Lower leg skin (tissue), 3 donors: ENCODE measurements around the gene IMMP2L.

Source experiments
- CTCF ChIP-seq, 3 donors: fragments of 450-650 bp; IDR thresholded peaks; one replicate each; pipeline ENCODE4 v1.5.1; 2016; ENCODE audit warnings: antibody characterized with exemption in 3 of 3, mild to moderate bottlenecking in 3 of 3, moderate library complexity in 2 of 3
- POLR2A ChIP-seq, 2 donors: fragments of 450-650 bp; IDR thresholded peaks; one replicate each; pipeline ENCODE4 v1.6.1; 2016 to 2017; ENCODE audit warnings: antibody characterized with exemption in 2 of 2, mild to moderate bottlenecking in 1 of 2, moderate library complexity in 1 of 2

- no peak for TF ChIP-seq POLR2A (IDR thresholded peaks at IDR 0.05)
- TF ChIP-seq CTCF (IDR thresholded peaks at IDR 0.05) = no peak
Measured at GRCh38 chr7:110911632-110912031, 650.7 kb downstream of the IMMP2L start.
